Spleen (tissue), 11 donors: ENCODE results near the gene ABLIM3. TPM values are rescaled to one million over a fixed set of nuclear protein-coding genes. Genes with fewer than 3 reads are reported as not detected.

Experiments used
- DNase-seq: peaks from one replicate; pipeline ENCODE4 v3.0.0-alpha.2; 2020
- H3K27ac ChIP-seq, 8 donors: fragments of 200-600 bp; sonication (generic) in 7 of 8; 1 replicate in 4 of 8; 2 replicates in 4 of 8; pipeline versions ENCODE4 v1.5.0 to v1.8.0; 2016 to 2021; ENCODE audit warnings: inconsistent platforms in 4 of 8, mild to moderate bottlenecking in 4 of 8, moderate library complexity in 1 of 8
- H3K27me3 ChIP-seq, 7 donors: fragments of 200-600 bp; sonication (generic) in 6 of 7; replicated peaks in 1 of 7; 1 replicate in 4 of 7; 2 replicates in 3 of 7; pipeline versions ENCODE4 v1.5.0 to v1.8.0; 2016 to 2021; ENCODE audit warnings: inconsistent platforms in 3 of 7, mild to moderate bottlenecking in 1 of 7
- H3K36me3 ChIP-seq, 6 donors: fragments of 200-600 bp; sonication (generic) in 5 of 6; 1 replicate in 4 of 6; 2 replicates in 2 of 6; pipeline versions ENCODE4 v1.5.0 to v1.8.0; 2016 to 2021; ENCODE audit warnings: inconsistent platforms in 2 of 6
- H3K4me1 ChIP-seq, 6 donors: fragments of 200-600 bp; sonication (generic) in 5 of 6; 1 replicate in 3 of 6; 2 replicates in 3 of 6; pipeline versions ENCODE4 v1.5.0 to v1.8.0; 2016 to 2021; ENCODE audit warnings: inconsistent platforms in 3 of 6
- H3K4me3 ChIP-seq, 8 donors: fragments of 200-600 bp; sonication (generic) in 7 of 8; 1 replicate in 4 of 8; 2 replicates in 4 of 8; pipeline versions ENCODE4 v1.5.0 to v1.8.0; 2016 to 2021; ENCODE audit warnings: inconsistent platforms in 4 of 8, mild to moderate bottlenecking in 4 of 8, moderate library complexity in 2 of 8
- H3K9me3 ChIP-seq, 8 donors: fragments of 200-600 bp; sonication (generic) in 7 of 8; 1 replicate in 4 of 8; 2 replicates in 4 of 8; pipeline versions ENCODE4 v1.5.0 to v1.8.0; 2016 to 2021; ENCODE audit warnings: inconsistent platforms in 4 of 8
- CTCF ChIP-seq, 11 experiments: fragments of 200-600 bp in 7 of 11; fragments of 450-650 bp in 4 of 11; sonication (generic) in 4 of 11; IDR thresholded peaks in 8 of 11; conservative IDR thresholded peaks in 3 of 11; 1 replicate in 7 of 11; 2 replicates in 4 of 11; pipeline versions ENCODE4 v1.4.0 to v1.8.0; 2016 to 2021; ENCODE audit warnings: antibody characterized with exemption in 11 of 11, inconsistent platforms in 4 of 11, mild to moderate bottlenecking in 1 of 11
- POLR2A ChIP-seq, 3 donors: fragments of 450-650 bp; IDR thresholded peaks; one replicate each; pipeline ENCODE4 v1.5.1; 2017; ENCODE audit warnings: antibody characterized with exemption in 3 of 3, mild to moderate bottlenecking in 1 of 3
- POLR2AphosphoS5 ChIP-seq, 3 donors: sonication (generic); formaldehyde crosslinking; IDR thresholded peaks; one replicate each; pipeline ENCODE4 v1.5.1; 2017; ENCODE audit warnings: antibody characterized with exemption in 3 of 3
- WGBS, 5 donors: extraction: QIAGEN DNeasy Blood & Tissue Kit in 3 of 5; methylation state at CpG; one replicate each; pipeline versions ENCODE4 v1.1.5 to v1.1.7; 2013 to 2018; 5-methylcytosine and 5-hydroxymethylcytosine counted together
- intact Hi-C: fragments of 100-400 bp; cut with DNase I; formaldehyde crosslinking; loops from one replicate; pipeline ENCODE4 v1.15.0; 2023; ENCODE audit warnings: low total_unique reads
- polyA plus RNA-seq, 3 donors: library from polyadenylated mRNA; stranded (reverse); fragments of 200-250 nt; gene quantifications; one replicate each; pipeline ENCODE4 v1.2.1, GENCODE V29; 2013
- total RNA-seq, 7 donors: library from RNA; depleted of rRNA in 3 of 7; stranded (reverse); fragments of >200 nt in 3 of 7; fragmentation: NEBNext Ultra II Directional in 4 of 7; extraction: Animal tissue kit (Norgen Biotek cat#: 25700) in 4 of 7; gene quantifications; one replicate each; pipeline versions ENCODE4 v1.1.0 to v1.2.1, GENCODE V29; 2016 to 2021
- donor health status: healthy with polysubstance abuse.
- donor health status: DM: no; HTN: no; CAD: no; lungs with moderate emphysema.
- donor health status: DM: no; HTN: no; CAD: no.
- donor health status: Bipolar disorder and iron deficiency.
- donor health status: healthy.
- donor health status: DM: no; HTN: no; CAD: no.
- donor health status: DM: yes; HTN: yes; CAD: no.

Gene ABLIM3
- total and polyA plus RNA-seq, 10 donors: 3.3 to 32.9 (median 13.6) TPM

GRCh38 chr5:149147676-149148075 is 6.4 kb downstream of the ABLIM3 start:
- 91 to 100% (median 93%) methylated on average over 1 of the region's 1 CpG for WGBS, 5 donors
- H3K36me3 ChIP-seq: no peaks in the 10 kb centered on the region
- intact Hi-C loops: loop anchor here (10.0 kb wide), 1 partner anchor 77 kb away; no protein-coding TSS in a partner anchor

DNA sequence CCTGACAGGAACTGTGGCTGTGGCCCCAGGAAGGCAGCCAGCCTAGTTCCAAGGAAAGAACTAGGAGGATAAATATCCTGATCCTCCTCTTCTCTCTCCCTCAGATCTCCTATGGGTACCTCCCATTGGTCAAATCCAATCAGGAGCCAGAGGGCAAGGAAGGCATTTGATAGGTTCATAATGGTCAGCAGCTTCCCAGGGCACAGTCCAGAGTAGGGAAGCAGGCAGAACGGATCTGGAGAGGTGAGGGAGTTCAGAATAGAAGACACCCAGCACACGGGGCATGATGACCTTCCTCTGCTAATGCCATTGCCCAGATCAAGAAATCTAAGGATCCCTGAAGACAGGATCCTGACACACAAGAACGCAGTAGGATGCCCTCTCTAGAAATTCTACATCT is 8.6 kb downstream of the ABLIM3 start:
- peaks cover 0 to 28% (median 0%) of the 10 kb centered on the region in 7 donors for H3K27me3 ChIP-seq
- intact Hi-C loops: loop anchor here (10.0 kb wide), 1 partner anchor 75 kb away; no protein-coding TSS in a partner anchor
- TF ChIP-seq CTCF (IDR thresholded peaks at IDR 0.05 in 8 of 11, conservative IDR thresholded peaks at IDR 0.05 in 3 of 11) (no peak), POLR2AphosphoS5 (IDR thresholded peaks at IDR 0.05) (no peak), POLR2A (IDR thresholded peaks at IDR 0.05) (no peak)
- no peak overlapping the region for H3K4me3 ChIP-seq
- peaks cover 0 to 14% (median 0%) of the 10 kb centered on the region in 8 donors for H3K9me3 ChIP-seq
- peak overlapping the region in 1 of 8 donors; percentile 4 for H3K27ac ChIP-seq
- 62 to 85% (median 81%) methylated on average over 3 of the region's 3 CpGs for WGBS, 5 donors
- H3K4me1 ChIP-seq: peaks cover 4 to 47% (median 25%) of the 10 kb centered on the region in 6 donors
- no peaks in the 10 kb centered on the region for H3K36me3 ChIP-seq
- no peak for DNase-seq

More at GRCh38 chr5:149147676-149148075, 6.4 kb downstream of the ABLIM3 start:
- no peak overlapping the region for H3K27ac ChIP-seq
- peaks cover 0 to 36% (median 0%) of the 10 kb centered on the region in 7 donors for H3K27me3 ChIP-seq
- TF ChIP-seq CTCF (IDR thresholded peaks at IDR 0.05 in 8 of 11, conservative IDR thresholded peaks at IDR 0.05 in 3 of 11) (no peak), POLR2A (IDR thresholded peaks at IDR 0.05) (no peak), POLR2AphosphoS5 (IDR thresholded peaks at IDR 0.05) (no peak)
- peaks cover 4 to 50% (median 22%) of the 10 kb centered on the region in 6 donors for H3K4me1 ChIP-seq
- DNase-seq: no peak
- peaks cover 0 to 14% (median 0%) of the 10 kb centered on the region in 8 donors for H3K9me3 ChIP-seq
- no peak overlapping the region for H3K4me3 ChIP-seq

- no peak for TF ChIP-seq POLR2AphosphoS5 (IDR thresholded peaks at IDR 0.05)
- TF ChIP-seq CTCF (IDR thresholded peaks at IDR 0.05 in 8 of 11, conservative IDR thresholded peaks at IDR 0.05 in 3 of 11): no peak
- no peak for TF ChIP-seq POLR2A (IDR thresholded peaks at IDR 0.05)
- DNase-seq: no peak
- 21 to 48% (median 31%) methylated on average over 5 of the region's 5 CpGs for WGBS, 5 donors
- peaks cover 4 to 47% (median 25%) of the 10 kb centered on the region in 6 donors for H3K4me1 ChIP-seq
- H3K27ac ChIP-seq: peak overlapping the region in 1 of 8 donors; percentile 4
- peaks cover 0 to 14% (median 0%) of the 10 kb centered on the region in 8 donors for H3K9me3 ChIP-seq
- H3K4me3 ChIP-seq: no peak overlapping the region
- H3K36me3 ChIP-seq: no peaks in the 10 kb centered on the region
- intact Hi-C loops: no loop called here
- H3K27me3 ChIP-seq: peaks cover 0 to 28% (median 0%) of the 10 kb centered on the region in 7 donors
Observed at GRCh38 chr5:149150457-149150856, 9.2 kb downstream of the ABLIM3 start.

DNA sequence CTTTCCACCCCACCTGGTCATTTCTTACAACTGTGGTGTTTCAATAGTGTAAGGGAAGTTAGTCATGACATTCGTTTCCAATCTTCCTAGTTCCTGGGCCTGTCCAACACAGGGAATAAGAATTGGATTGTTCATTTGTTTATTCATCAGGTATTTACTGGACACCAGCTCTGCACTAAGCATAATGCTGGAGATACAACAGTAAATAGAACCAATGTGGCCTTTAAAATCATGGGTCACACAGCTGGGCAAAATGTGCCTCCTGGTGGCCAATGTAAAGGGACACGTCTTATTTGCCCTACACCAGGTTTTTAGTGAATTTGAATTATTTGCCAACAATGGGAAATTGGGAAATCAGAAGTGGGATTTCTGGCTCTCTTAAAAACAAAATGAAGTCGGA is 10.4 kb downstream of the ABLIM3 start:
- no peak overlapping the region for H3K4me3 ChIP-seq
- TF ChIP-seq POLR2A (IDR thresholded peaks at IDR 0.05) (no peak), CTCF (IDR thresholded peaks at IDR 0.05 in 8 of 11, conservative IDR thresholded peaks at IDR 0.05 in 3 of 11) (no peak), POLR2AphosphoS5 (IDR thresholded peaks at IDR 0.05) (no peak)
- H3K27ac ChIP-seq: peak overlapping the region in 1 of 8 donors; percentile 5
- intact Hi-C loops: no loop called here
- H3K27me3 ChIP-seq: peaks cover 0 to 20% (median 0%) of the 10 kb centered on the region in 7 donors
- DNase-seq: no peak
- H3K4me1 ChIP-seq: peaks cover 4 to 47% (median 25%) of the 10 kb centered on the region in 6 donors
- H3K36me3 ChIP-seq: no peaks in the 10 kb centered on the region
- WGBS, 5 donors: 61 to 88% (median 70%) methylated on average over 3 of the region's 3 CpGs
- peaks cover 0 to 3% (median 0%) of the 10 kb centered on the region in 8 donors for H3K9me3 ChIP-seq
